ENCODE results near the gene ZNRF4.

DNA sequence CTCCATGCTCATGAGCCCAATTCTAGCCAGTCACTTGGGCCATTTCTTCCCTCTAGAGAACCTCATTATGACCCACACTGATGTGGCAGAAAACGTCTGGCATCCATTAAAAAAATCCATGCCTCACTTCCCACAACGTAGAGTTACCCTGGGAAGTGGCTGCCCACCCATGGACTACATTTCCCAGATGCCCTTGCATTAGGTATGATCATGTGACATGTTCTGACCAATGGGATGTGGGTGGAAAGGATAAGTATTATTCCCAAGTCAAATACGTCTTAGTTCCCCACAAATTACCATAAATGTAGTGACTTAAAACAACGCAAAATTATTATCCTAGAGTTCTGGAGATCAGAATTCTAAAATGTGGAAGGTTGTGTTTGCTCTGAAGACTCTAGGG, 47.9 kb upstream of the ZNRF4 start:
- TF ChIP-seq, protein P1, sequence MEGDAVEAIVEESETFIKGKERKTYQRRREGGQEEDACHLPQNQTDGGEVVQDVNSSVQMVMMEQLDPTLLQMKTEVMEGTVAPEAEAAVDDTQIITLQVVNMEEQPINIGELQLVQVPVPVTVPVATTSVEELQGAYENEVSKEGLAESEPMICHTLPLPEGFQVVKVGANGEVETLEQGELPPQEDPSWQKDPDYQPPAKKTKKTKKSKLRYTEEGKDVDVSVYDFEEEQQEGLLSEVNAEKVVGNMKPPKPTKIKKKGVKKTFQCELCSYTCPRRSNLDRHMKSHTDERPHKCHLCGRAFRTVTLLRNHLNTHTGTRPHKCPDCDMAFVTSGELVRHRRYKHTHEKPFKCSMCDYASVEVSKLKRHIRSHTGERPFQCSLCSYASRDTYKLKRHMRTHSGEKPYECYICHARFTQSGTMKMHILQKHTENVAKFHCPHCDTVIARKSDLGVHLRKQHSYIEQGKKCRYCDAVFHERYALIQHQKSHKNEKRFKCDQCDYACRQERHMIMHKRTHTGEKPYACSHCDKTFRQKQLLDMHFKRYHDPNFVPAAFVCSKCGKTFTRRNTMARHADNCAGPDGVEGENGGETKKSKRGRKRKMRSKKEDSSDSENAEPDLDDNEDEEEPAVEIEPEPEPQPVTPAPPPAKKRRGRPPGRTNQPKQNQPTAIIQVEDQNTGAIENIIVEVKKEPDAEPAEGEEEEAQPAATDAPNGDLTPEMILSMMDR (IDR thresholded peaks at IDR 0.05): no peak
- no peak for TF ChIP-seq ZFX (IDR thresholded peaks at IDR 0.05; ENCODE audit: borderline replicate concordance)
